Upper lobe of left lung (tissue), 6 donors: ENCODE measurements around the gene ARRB1. TPM values are rescaled to one million over a fixed set of nuclear protein-coding genes. Genes with fewer than 3 reads are reported as not detected.
A peak's percentile ranks its signal among the peaks of the same experiment; 100 is the strongest.

Source experiments
- ATAC-seq, 2 donors: fragments of 200-7000 bp; cut with Tn5 transposase; one replicate each; pipeline ENCODE4 v1.9.1; 2022; ENCODE audit warnings: mild to moderate bottlenecking in 2 of 2, moderate library complexity in 2 of 2; ENCODE audit not compliant: low FRiP score in 2 of 2
- DNase-seq, 2 donors: peaks; one replicate each; pipeline ENCODE4 v3.0.0-alpha.2; 2019 to 2020
- H3K27ac ChIP-seq, 4 donors: fragments of 200-600 bp; sonication (generic); one replicate each; pipeline ENCODE4 v1.5.1; 2016 to 2019
- H3K27me3 ChIP-seq, 4 donors: fragments of 200-600 bp; sonication (generic); one replicate each; pipeline ENCODE4 v1.5.1; 2017 to 2019
- H3K36me3 ChIP-seq, 4 donors: fragments of 200-600 bp; sonication (generic); one replicate each; pipeline ENCODE4 v1.5.1; 2016 to 2019
- H3K4me1 ChIP-seq, 4 donors: fragments of 200-600 bp; sonication (generic); one replicate each; pipeline ENCODE4 v1.5.1; 2018 to 2019
- H3K4me3 ChIP-seq, 4 donors: fragments of 200-600 bp; sonication (generic); one replicate each; pipeline ENCODE4 v1.5.1; 2017 to 2019; ENCODE audit warnings: mild to moderate bottlenecking in 2 of 4, moderate library complexity in 1 of 4
- H3K9me3 ChIP-seq, 4 donors: fragments of 200-600 bp; sonication (generic); one replicate each; pipeline ENCODE4 v1.5.1; 2018 to 2019
- EP300 ChIP-seq, 4 donors: sonication (generic); formaldehyde crosslinking; IDR thresholded peaks; one replicate each; pipeline ENCODE4 v1.5.1; 2017; ENCODE audit warnings: antibody characterized with exemption in 4 of 4, control low read depth in 2 of 4
- POLR2A ChIP-seq, 4 donors: fragments of 450-650 bp; IDR thresholded peaks; one replicate each; pipeline ENCODE4 v1.5.1; 2016 to 2017; ENCODE audit warnings: antibody characterized with exemption in 4 of 4, mild to moderate bottlenecking in 2 of 4
- POLR2AphosphoS5 ChIP-seq, 2 donors: sonication (generic); formaldehyde crosslinking; IDR thresholded peaks; one replicate each; pipeline ENCODE4 v1.5.1; 2017; ENCODE audit warnings: antibody characterized with exemption in 2 of 2
- WGBS, 2 donors: methylation state at CpG; one replicate each; pipeline ENCODE4 v1.1.5; 2017 to 2018; 5-methylcytosine and 5-hydroxymethylcytosine counted together
- total RNA-seq, 6 donors: library from RNA; depleted of rRNA in 4 of 6; stranded (reverse); fragments of >200 nt in 4 of 6; gene quantifications; one replicate each; pipeline versions ENCODE4 v1.1.0 to v1.2.1, GENCODE V29; 2016 to 2021
- TF ChIP-seq, protein P1 (sequence below), 6 experiments: fragments of 450-650 bp in 4 of 6; fragments of 200-600 bp in 2 of 6; sonication (generic) in 2 of 6; IDR thresholded peaks; one replicate each; pipeline ENCODE4 v1.5.1; 2016 to 2019; ENCODE audit warnings: antibody characterized with exemption in 6 of 6
- donor health status: DM: no; HTN: no; CAD: no; lungs with moderate emphysema.
- donor health status: DM: no; HTN: yes; CAD: no; lungs with severe emphysema.

ARRB1 gene
- total RNA-seq, 6 donors from 2014 or later, result 119 to 235 (median 170) TPM

- no peak for DNase-seq
- ATAC-seq, result no peak
- Histone ChIP-seq H3K36me3 (peaks cover 4 to 39% (median 9%) of the 10 kb centered on the region in 4 donors), H3K9me3 (no peaks in the 10 kb centered on the region), H3K4me3 (no peak overlapping the region), H3K4me1 (peaks cover 53 to 86% (median 78%) of the 10 kb centered on the region in 4 donors), H3K27me3 (no peaks in the 10 kb centered on the region), H3K27ac (peak overlapping the region in 3 of 4 donors; percentile 14 to 97 (median 67))
- WGBS, 2 donors, result 74 to 89% methylated on average over 4 of the region's 4 CpGs
- TF ChIP-seq POLR2A (IDR thresholded peaks at IDR 0.05), result no peak
Observed at GRCh38 chr11:75324740-75325139, 26.7 kb downstream of the ARRB1 start.

- TF ChIP-seq POLR2AphosphoS5 (IDR thresholded peaks at IDR 0.05) (no peak), EP300 (IDR thresholded peaks at IDR 0.05) (no peak), POLR2A (IDR thresholded peaks at IDR 0.05) (no peak)
- TF ChIP-seq, protein P1, sequence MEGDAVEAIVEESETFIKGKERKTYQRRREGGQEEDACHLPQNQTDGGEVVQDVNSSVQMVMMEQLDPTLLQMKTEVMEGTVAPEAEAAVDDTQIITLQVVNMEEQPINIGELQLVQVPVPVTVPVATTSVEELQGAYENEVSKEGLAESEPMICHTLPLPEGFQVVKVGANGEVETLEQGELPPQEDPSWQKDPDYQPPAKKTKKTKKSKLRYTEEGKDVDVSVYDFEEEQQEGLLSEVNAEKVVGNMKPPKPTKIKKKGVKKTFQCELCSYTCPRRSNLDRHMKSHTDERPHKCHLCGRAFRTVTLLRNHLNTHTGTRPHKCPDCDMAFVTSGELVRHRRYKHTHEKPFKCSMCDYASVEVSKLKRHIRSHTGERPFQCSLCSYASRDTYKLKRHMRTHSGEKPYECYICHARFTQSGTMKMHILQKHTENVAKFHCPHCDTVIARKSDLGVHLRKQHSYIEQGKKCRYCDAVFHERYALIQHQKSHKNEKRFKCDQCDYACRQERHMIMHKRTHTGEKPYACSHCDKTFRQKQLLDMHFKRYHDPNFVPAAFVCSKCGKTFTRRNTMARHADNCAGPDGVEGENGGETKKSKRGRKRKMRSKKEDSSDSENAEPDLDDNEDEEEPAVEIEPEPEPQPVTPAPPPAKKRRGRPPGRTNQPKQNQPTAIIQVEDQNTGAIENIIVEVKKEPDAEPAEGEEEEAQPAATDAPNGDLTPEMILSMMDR (IDR thresholded peaks at IDR 0.05), result no peak
- no peak for ATAC-seq
- no peak for DNase-seq
- Histone ChIP-seq H3K4me3 (no peak overlapping the region), H3K36me3 (peaks cover 4 to 39% (median 9%) of the 10 kb centered on the region in 4 donors), H3K9me3 (no peaks in the 10 kb centered on the region), H3K27ac (peak overlapping the region in 1 of 4 donors; percentile 97), H3K27me3 (no peaks in the 10 kb centered on the region), H3K4me1 (peaks cover 53 to 86% (median 78%) of the 10 kb centered on the region in 4 donors)
- WGBS, 2 donors, result 88 to 90% methylated on average over 4 to 12 of the region's 12 CpGs
Observed at GRCh38 chr11:75324189-75324588, 27.3 kb downstream of the ARRB1 start.

- TF ChIP-seq POLR2A (IDR thresholded peaks at IDR 0.05) (no peak), EP300 (IDR thresholded peaks at IDR 0.05) (no peak), POLR2AphosphoS5 (IDR thresholded peaks at IDR 0.05) (no peak)
- TF ChIP-seq, protein P1 (IDR thresholded peaks at IDR 0.05), result no peak
- Histone ChIP-seq H3K36me3 (peaks cover 4 to 39% (median 9%) of the 10 kb centered on the region in 4 donors), H3K4me1 (peaks cover 53 to 86% (median 77%) of the 10 kb centered on the region in 4 donors), H3K9me3 (no peaks in the 10 kb centered on the region), H3K27ac (peak overlapping the region in 1 of 4 donors; percentile 97), H3K27me3 (no peaks in the 10 kb centered on the region), H3K4me3 (no peak overlapping the region)
- DNase-seq (no peak), ATAC-seq (no peak)
- WGBS, 2 donors, result 43 to 53% methylated on average over 7 of the region's 7 CpGs
Observed at GRCh38 chr11:75323609-75324008, 27.9 kb downstream of the ARRB1 start.

DNA sequence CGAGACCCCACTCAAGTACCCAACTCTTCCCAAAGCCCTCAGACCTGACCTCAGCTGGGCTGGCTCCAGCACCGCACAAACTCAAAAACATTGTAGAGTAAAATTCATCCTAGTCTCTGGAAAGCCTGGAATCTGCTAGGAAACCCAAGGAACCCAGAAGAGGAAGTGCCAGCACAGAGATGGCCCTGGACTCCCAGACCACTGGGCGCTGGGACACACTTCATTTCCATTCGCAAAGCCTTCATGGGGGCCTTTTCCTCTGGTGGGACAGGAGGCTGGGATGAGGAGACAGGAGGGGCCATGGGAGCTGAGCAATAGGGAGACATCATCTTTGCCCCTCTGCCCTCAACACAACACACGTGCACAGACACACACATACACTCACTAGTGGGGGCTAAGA, 30.8 kb downstream of the ARRB1 start:
- Histone ChIP-seq H3K27me3 (no peaks in the 10 kb centered on the region), H3K9me3 (no peaks in the 10 kb centered on the region), H3K36me3 (peaks cover 3 to 35% (median 7%) of the 10 kb centered on the region in 4 donors), H3K4me3 (no peak overlapping the region), H3K4me1 (peaks cover 48 to 86% (median 69%) of the 10 kb centered on the region in 4 donors), H3K27ac (peak overlapping the region in 3 of 4 donors; percentile 16 to 88 (median 60))
- ATAC-seq, result no peak
- TF ChIP-seq POLR2AphosphoS5 (IDR thresholded peaks at IDR 0.05) (no peak), EP300 (IDR thresholded peaks at IDR 0.05) (no peak), POLR2A (IDR thresholded peaks at IDR 0.05) (no peak)
- TF ChIP-seq, protein P1 (IDR thresholded peaks at IDR 0.05), result no peak
- no peak for DNase-seq
- WGBS, 2 donors, result 78 to 85% methylated on average over 5 of the region's 5 CpGs

- peaks cover 50 to 86% (median 70%) of the 10 kb centered on the region in 4 donors for H3K4me1 ChIP-seq
- H3K27ac ChIP-seq, result peak overlapping the region in 3 of 4 donors; percentile 16 to 88 (median 60)
- no peak overlapping the region for H3K4me3 ChIP-seq
- H3K27me3 ChIP-seq, result no peaks in the 10 kb centered on the region
- H3K36me3 ChIP-seq, result peaks cover 0 to 33% (median 4%) of the 10 kb centered on the region in 4 donors
- TF ChIP-seq, protein P1 (IDR thresholded peaks at IDR 0.05), result no peak
- TF ChIP-seq EP300 (IDR thresholded peaks at IDR 0.05) (no peak), POLR2AphosphoS5 (IDR thresholded peaks at IDR 0.05) (no peak), POLR2A (IDR thresholded peaks at IDR 0.05) (no peak)
- ATAC-seq, result no peak
- 56 to 62% methylated on average over 6 of the region's 6 CpGs for WGBS, 2 donors
- no peaks in the 10 kb centered on the region for H3K9me3 ChIP-seq
- no peak for DNase-seq
Observed at GRCh38 chr11:75320046-75320618, 31.3 kb downstream of the ARRB1 start.
